Psoas muscle (tissue), 8 donors: Measurements from ENCODE around the gene BCL7B. TPM values are rescaled to one million over a fixed set of nuclear protein-coding genes. Genes with fewer than 3 reads are reported as not detected.
"Not testable (repeated sequence)": the region's sequence is repeated elsewhere in the genome, so short reads cannot be mapped to it uniquely, and the experiment has no call there.

Experiments
- ATAC-seq, 4 donors: fragments of 200-7000 bp; cut with Tn5 transposase; one replicate each; pipeline ENCODE4 v1.9.1; 2020; ENCODE audit warnings: moderate library complexity in 3 of 4, mild to moderate bottlenecking in 2 of 4
- DNase-seq, 2 donors: peaks; one replicate each; pipeline ENCODE4 v3.0.0-alpha.2; 2020
- H3K27ac ChIP-seq: fragments of 200-600 bp; one replicate; pipeline ENCODE4 v1.8.0; 2022
- H3K27me3 ChIP-seq, 3 donors: fragments of 200-600 bp in 1 of 3; one replicate each; pipeline versions ENCODE4 v1.6.1 to v1.8.0; 2013 to 2022; ENCODE audit warnings: low read length in 2 of 3, mild to moderate bottlenecking in 2 of 3, moderate library complexity in 1 of 3; ENCODE audit not compliant: insufficient read depth in 3 of 3
- H3K36me3 ChIP-seq, 2 donors: fragments of 200-600 bp in 1 of 2; one replicate each; pipeline versions ENCODE4 v1.6.1 to v1.8.0; 2013 to 2022; ENCODE audit warnings: low read depth in 1 of 2, mild to moderate bottlenecking in 1 of 2, moderate library complexity in 1 of 2; ENCODE audit not compliant: insufficient read depth in 1 of 2
- H3K4me1 ChIP-seq: fragments of 200-600 bp; one replicate; pipeline ENCODE4 v1.8.0; 2022
- H3K4me3 ChIP-seq: fragments of 200-600 bp; one replicate; pipeline ENCODE4 v1.8.0; 2022; ENCODE audit warnings: mild to moderate bottlenecking
- H3K9me3 ChIP-seq: fragments of 200-600 bp; one replicate; pipeline ENCODE4 v1.8.0; 2022
- CTCF ChIP-seq: fragments of 200-600 bp; IDR thresholded peaks from one replicate; pipeline ENCODE4 v1.8.0; 2022; ENCODE audit warnings: antibody characterized with exemption
- WGBS, 3 donors: extraction: QIAGEN DNeasy Blood & Tissue Kit; methylation state at CpG; one replicate each; pipeline versions ENCODE4 v1.1.6 to v1.1.7; 2013; 5-methylcytosine and 5-hydroxymethylcytosine counted together
- intact Hi-C, 2 donors: fragments of 100-400 bp; cut with DNase I; formaldehyde crosslinking; loops; one replicate each; pipeline versions ENCODE4 v1.11.0 to v1.14.2; 2022
- polyA plus RNA-seq, 3 donors: library from polyadenylated mRNA; stranded (reverse); fragments of 200-250 nt; gene quantifications; one replicate each; pipeline ENCODE4 v1.2.3, GENCODE V29; 2013
- total RNA-seq, 4 donors: library from RNA; stranded (reverse); fragmentation: NEBNext Ultra II Directional in 2 of 4; extraction: Animal tissue kit (Norgen Biotek cat#: 25700) in 2 of 4; gene quantifications; one replicate each; pipeline versions ENCODE4 v1.2.1 to v1.2.4, GENCODE V29; 2021 to 2023
- donor health status: healthy with polysubstance abuse.
- donor health status: DM: no; HTN: no; CAD: no; lungs with moderate emphysema.
- donor health status: Bipolar disorder and iron deficiency.
- donor health status: healthy.
- donor health status: DM: yes; HTN: yes; CAD: no.
- donor health status: DM: no; HTN: no; CAD: no.
- donor health status: DM: no; HTN: no; CAD: no.
- donor health status: DM: yes; HTN: yes; CAD: no.

Gene BCL7B
- total and polyA plus RNA-seq, 7 donors: 55.8 to 130 (median 91.9) TPM

GRCh38 chr7:73582664-73583202 lies 25.2 kb upstream of the BCL7B start:
- no peaks in the 10 kb centered on the region for H3K4me1 ChIP-seq

GRCh38 chr7:73581006-73581405 lies 23.5 kb upstream of the BCL7B start:
- H3K27me3 ChIP-seq, H3K36me3 ChIP-seq, H3K9me3 ChIP-seq, ATAC-seq, H3K4me1 ChIP-seq, H3K27ac ChIP-seq, H3K4me3 ChIP-seq, intact Hi-C loops: not testable (repeated sequence)
- 78 to 85% (median 79%) methylated on average over 8 to 9 of the region's 9 CpGs for WGBS, 3 donors
- DNase-seq: peak in 1 of 2 donors; percentile 7

More at GRCh38 chr7:73582664-73583202, 25.2 kb upstream of the BCL7B start:
- Histone ChIP-seq H3K36me3 (no peaks in the 10 kb centered on the region), H3K9me3 (no peaks in the 10 kb centered on the region), H3K27me3 (peaks cover 0 to 3% (median 2%) of the 10 kb centered on the region in 3 donors), H3K4me3 (no peak overlapping the region), H3K27ac (no peak overlapping the region)
- intact Hi-C loops: no loop called here
- 84 to 88% (median 88%) methylated on average over 6 of the region's 6 CpGs for WGBS, 3 donors
- ATAC-seq (no peak), DNase-seq (peak in 1 of 2 donors; percentile 17)
- no peak for TF ChIP-seq CTCF

GRCh38 chr7:73578342-73579128 lies 21.0 kb upstream of the BCL7B start, which contains the start of gene TBL2:
TSS of gene TBL2 (minus strand) at chr7:73578579. CDS start at chr7:73578549, 30 bp downstream.
- peaks cover 10% of the 10 kb centered on the region for H3K4me1 ChIP-seq
- 0 to 1% (median 1%) methylated on average over 55 to 75 of the region's 75 CpGs for WGBS, 3 donors
- peak; percentile 11 for TF ChIP-seq CTCF
- DNase-seq (peak; percentile 98 to 100), ATAC-seq (peak; percentile 97 to 98 (median 97))
- H3K36me3 ChIP-seq: peaks cover 9 to 22% of the 10 kb centered on the region in 2 donors
- peak within 1 kb of the TSS; percentile 99 for H3K4me3 ChIP-seq
- intact Hi-C loops: loop anchor here in 1 of 2 donors (1.0 kb wide), 1 partner anchor 21 kb away; the partner anchor contains the start of gene BCL7B
- H3K27ac ChIP-seq: peak within 1 kb of the TSS; percentile 90
- H3K27me3 ChIP-seq: peaks cover 0 to 3% (median 2%) of the 10 kb centered on the region in 3 donors
- no peaks in the 10 kb centered on the region for H3K9me3 ChIP-seq

GRCh38 chr7:73577627-73578341 lies 20.3 kb upstream of the BCL7B start:
- peak in 2 of 4 donors; percentile 24 to 33 for ATAC-seq
- intact Hi-C loops: loop anchor here in 1 of 2 donors (1.0 kb wide), 1 partner anchor 20 kb away; the partner anchor contains the start of gene BCL7B
- Histone ChIP-seq H3K4me1 (peaks cover 10% of the 10 kb centered on the region), H3K4me3 (peak overlapping the region; percentile 99), H3K27ac (peak overlapping the region; percentile 90), H3K36me3 (peaks cover 13 to 29% of the 10 kb centered on the region in 2 donors), H3K9me3 (no peaks in the 10 kb centered on the region), H3K27me3 (peaks cover 0 to 3% (median 2%) of the 10 kb centered on the region in 3 donors)
- no peak for TF ChIP-seq CTCF
- peak in 1 of 2 donors; percentile 48 for DNase-seq
- 13 to 17% (median 13%) methylated on average over 32 of the region's 32 CpGs for WGBS, 3 donors
